Measurements from ENCODE around the gene WNT10A. TPM values are rescaled to one million over a fixed set of nuclear protein-coding genes. Genes with fewer than 3 reads are reported as not detected.
"Not testable (repeated sequence)": the region's sequence is repeated elsewhere in the genome, so short reads cannot be mapped to it uniquely, and the experiment has no call there.

WNT10A gene
- total RNA-seq, 1 donor from 2014 or later, result not detected

DNA sequence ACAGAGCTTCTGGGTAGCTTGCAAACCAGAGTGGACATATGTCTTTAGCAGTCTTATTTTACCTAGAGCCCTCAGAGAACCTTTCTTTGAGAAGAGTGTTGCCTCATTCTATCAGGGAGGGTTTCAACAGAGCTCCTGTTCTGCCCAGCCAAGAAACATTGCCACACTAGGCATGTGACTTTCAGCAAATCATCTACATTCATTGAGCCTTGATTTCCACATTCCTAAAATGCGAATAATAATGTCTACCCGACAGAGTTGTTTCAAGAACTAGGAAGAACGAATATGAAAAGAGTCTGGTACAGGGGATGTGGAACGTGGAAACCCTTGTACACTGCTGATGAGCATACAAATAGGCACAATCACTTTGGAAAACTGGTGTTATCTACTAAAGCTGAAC lies 41.2 kb upstream of the WNT10A start:
- peaks cover 9% of the 10 kb centered on the region for H3K27me3 Mint-ChIP-seq (ENCODE audit: insufficient read depth, low read depth)
- H3K27ac Mint-ChIP-seq, result no peak overlapping the region
- Histone ChIP-seq H3K36me3 (no peaks in the 10 kb centered on the region), H2AFZ (replicated peaks) (no peak overlapping the region), H3K4me2 (no peak overlapping the region), H3K4me1 (no peaks in the 10 kb centered on the region), H3K27ac (no peak overlapping the region), H3K9ac (no peak overlapping the region), H3K9me3 (ENCODE audit: low read depth) (no peaks in the 10 kb centered on the region), H4K20me1 (ENCODE audit: low read depth) (no peaks in the 10 kb centered on the region), H3K4me3 (no peak overlapping the region), H3K79me2 (ENCODE audit: low read depth) (no peaks in the 10 kb centered on the region), H3K27me3 (peaks cover 27% of the 10 kb centered on the region), H3F3A (ENCODE audit: low read depth) (no peaks in the 10 kb centered on the region)
- no peaks in the 10 kb centered on the region for H3K4me1 Mint-ChIP-seq
- no peak for DNase-seq (ENCODE audit: low spot score)
- no peaks in the 10 kb centered on the region for H3K36me3 Mint-ChIP-seq
- no peak overlapping the region for H3K4me3 Mint-ChIP-seq
- no peak for TF ChIP-seq EZH2 (IDR thresholded peaks at IDR 0.05)
- peaks cover 6% of the 10 kb centered on the region for H3K9me3 Mint-ChIP-seq

DNA sequence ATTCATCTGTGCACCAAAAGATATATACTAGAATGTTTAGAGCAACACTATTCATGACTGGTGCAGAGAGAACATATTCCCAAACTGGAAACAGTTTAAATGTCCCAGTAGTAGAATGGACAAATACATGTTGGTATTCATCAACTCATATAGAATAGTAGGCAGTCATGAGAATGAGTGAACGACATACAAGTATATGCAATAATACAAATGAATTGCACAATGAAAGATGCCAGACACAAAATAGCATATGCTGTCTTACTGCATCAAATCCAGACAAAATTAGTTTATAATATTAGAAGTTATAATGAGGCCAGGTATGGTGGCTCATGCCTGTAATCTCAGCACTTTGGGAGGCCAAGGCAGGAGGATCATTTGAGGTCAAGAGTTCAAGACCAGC lies 40.8 kb upstream of the WNT10A start:
- no peaks in the 10 kb centered on the region for H3K4me1 ChIP-seq
- H3K36me3 Mint-ChIP-seq, result no peaks in the 10 kb centered on the region
- no peaks in the 10 kb centered on the region for H3F3A ChIP-seq (ENCODE audit: low read depth)
- DNase-seq (ENCODE audit: low spot score), result no peak
- no peak overlapping the region for H3K27ac ChIP-seq
- peaks cover 9% of the 10 kb centered on the region for H3K27me3 Mint-ChIP-seq (ENCODE audit: insufficient read depth, low read depth)
- no peaks in the 10 kb centered on the region for H4K20me1 ChIP-seq (ENCODE audit: low read depth)
- no peaks in the 10 kb centered on the region for H3K9me3 ChIP-seq (ENCODE audit: low read depth)
- TF ChIP-seq, protein P1, sequence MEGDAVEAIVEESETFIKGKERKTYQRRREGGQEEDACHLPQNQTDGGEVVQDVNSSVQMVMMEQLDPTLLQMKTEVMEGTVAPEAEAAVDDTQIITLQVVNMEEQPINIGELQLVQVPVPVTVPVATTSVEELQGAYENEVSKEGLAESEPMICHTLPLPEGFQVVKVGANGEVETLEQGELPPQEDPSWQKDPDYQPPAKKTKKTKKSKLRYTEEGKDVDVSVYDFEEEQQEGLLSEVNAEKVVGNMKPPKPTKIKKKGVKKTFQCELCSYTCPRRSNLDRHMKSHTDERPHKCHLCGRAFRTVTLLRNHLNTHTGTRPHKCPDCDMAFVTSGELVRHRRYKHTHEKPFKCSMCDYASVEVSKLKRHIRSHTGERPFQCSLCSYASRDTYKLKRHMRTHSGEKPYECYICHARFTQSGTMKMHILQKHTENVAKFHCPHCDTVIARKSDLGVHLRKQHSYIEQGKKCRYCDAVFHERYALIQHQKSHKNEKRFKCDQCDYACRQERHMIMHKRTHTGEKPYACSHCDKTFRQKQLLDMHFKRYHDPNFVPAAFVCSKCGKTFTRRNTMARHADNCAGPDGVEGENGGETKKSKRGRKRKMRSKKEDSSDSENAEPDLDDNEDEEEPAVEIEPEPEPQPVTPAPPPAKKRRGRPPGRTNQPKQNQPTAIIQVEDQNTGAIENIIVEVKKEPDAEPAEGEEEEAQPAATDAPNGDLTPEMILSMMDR (IDR thresholded peaks at IDR 0.05), result no peak
- no peak for TF ChIP-seq EZH2phosphoT487 (IDR thresholded peaks at IDR 0.05)
- no peak for TF ChIP-seq EZH2 (IDR thresholded peaks at IDR 0.05)
- no peak overlapping the region for H2AFZ ChIP-seq (replicated peaks)
- no peaks in the 10 kb centered on the region for H3K4me1 Mint-ChIP-seq
- H3K27me3 ChIP-seq, result peaks cover 23% of the 10 kb centered on the region
- no peaks in the 10 kb centered on the region for H3K79me2 ChIP-seq (ENCODE audit: low read depth)
- H3K4me3 Mint-ChIP-seq, result no peak overlapping the region
- no peak overlapping the region for H3K4me2 ChIP-seq
- H3K4me3 ChIP-seq, result no peak overlapping the region
- no peak overlapping the region for H3K9ac ChIP-seq
- peaks cover 9% of the 10 kb centered on the region for H3K9me3 Mint-ChIP-seq
- no peak overlapping the region for H3K27ac Mint-ChIP-seq
- H3K36me3 ChIP-seq, result no peaks in the 10 kb centered on the region

DNA sequence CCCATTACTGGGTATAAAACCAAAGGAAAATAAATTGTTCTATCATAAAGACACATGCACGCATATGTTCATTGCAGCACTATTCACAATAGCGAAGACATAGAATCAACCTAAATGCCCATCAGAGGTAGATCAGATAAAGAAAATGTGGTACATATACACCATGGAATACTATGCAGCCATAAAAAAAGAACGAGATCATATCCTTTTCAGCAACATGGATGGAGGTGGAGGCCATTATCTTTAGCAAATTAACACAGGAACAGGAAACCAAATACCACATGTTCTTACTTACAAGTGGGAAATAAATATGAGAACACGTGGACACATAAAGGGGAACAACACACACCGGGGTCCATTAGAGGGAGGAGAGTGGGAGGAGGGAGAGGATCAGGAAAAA lies 36.3 kb upstream of the WNT10A start:
- H3K4me1 Mint-ChIP-seq; H3K27ac ChIP-seq; H3K36me3 Mint-ChIP-seq; H3K4me3 Mint-ChIP-seq; H4K20me1 ChIP-seq (ENCODE audit: low read depth); DNase-seq (ENCODE audit: low spot score); H3K4me1 ChIP-seq; H3K36me3 ChIP-seq; H3K27me3 ChIP-seq; H3K9me3 ChIP-seq (ENCODE audit: low read depth); H3K27ac Mint-ChIP-seq; H3K4me3 ChIP-seq; H3F3A ChIP-seq (ENCODE audit: low read depth); H3K79me2 ChIP-seq (ENCODE audit: low read depth); H2AFZ ChIP-seq (replicated peaks); H3K9ac ChIP-seq; H3K4me2 ChIP-seq: not testable (repeated sequence)
- Mint-ChIP-seq H3K27me3 (ENCODE audit: insufficient read depth, low read depth) (peaks cover 12% of the 10 kb centered on the region), H3K9me3 (peaks cover 18% of the 10 kb centered on the region)

DNA sequence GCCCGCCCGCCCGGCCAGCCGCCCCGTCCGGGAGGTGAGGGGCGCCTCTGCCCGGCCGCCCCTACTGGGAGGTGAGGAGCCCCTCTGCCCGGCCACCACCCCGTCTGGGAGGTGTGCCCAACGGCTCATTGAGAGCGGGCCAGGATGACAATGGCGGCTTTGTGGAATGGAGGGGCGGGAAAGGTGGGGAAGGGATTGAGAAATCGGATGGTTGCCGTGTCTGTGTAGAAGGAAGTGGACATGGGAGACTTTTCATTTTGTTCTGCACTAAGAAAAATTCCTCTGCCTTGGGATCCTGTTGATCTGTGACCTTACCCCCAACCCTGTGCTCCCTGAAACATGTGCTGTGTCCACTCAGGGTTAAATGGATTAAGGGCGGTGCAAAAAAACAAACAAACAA lies 33.7 kb upstream of the WNT10A start:
- not testable (repeated sequence) for H3K36me3 ChIP-seq; H3K27ac Mint-ChIP-seq; H3K9me3 ChIP-seq (ENCODE audit: low read depth); H3F3A ChIP-seq (ENCODE audit: low read depth); H3K9ac ChIP-seq; DNase-seq (ENCODE audit: low spot score); H3K27ac ChIP-seq; H4K20me1 ChIP-seq (ENCODE audit: low read depth); H3K36me3 Mint-ChIP-seq; H2AFZ ChIP-seq (replicated peaks); H3K4me1 Mint-ChIP-seq; H3K4me1 ChIP-seq; H3K79me2 ChIP-seq (ENCODE audit: low read depth); H3K4me3 ChIP-seq; H3K4me2 ChIP-seq
- H3K27me3 ChIP-seq, result peaks cover 15% of the 10 kb centered on the region
- Mint-ChIP-seq H3K9me3 (peaks cover 18% of the 10 kb centered on the region), H3K27me3 (ENCODE audit: insufficient read depth, low read depth) (peaks cover 17% of the 10 kb centered on the region), H3K4me3 (peak overlapping the region; percentile 33)

DNA sequence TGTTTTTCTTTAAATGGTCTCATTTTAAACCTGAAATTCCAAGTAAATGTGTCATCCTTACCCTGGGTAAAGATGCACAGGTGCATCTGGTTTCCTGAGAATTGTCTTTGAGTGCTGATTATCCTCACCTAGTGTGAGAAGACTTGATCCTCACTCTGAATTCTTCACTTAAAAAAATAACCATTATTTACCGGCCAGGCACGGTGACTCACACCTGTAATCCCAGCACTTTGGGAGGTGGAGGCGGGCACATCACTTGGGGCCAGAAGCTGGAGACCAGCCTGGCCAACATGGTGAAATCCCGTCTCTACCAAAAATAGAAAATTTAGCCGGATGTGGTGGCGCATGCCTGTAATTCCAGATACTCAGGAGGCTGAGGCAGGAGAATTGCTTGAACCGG lies 30.9 kb upstream of the WNT10A start:
- no peak for TF ChIP-seq EZH2 (IDR thresholded peaks at IDR 0.05)
- no peak for TF ChIP-seq EZH2phosphoT487 (IDR thresholded peaks at IDR 0.05)
- TF ChIP-seq, protein P1 (IDR thresholded peaks at IDR 0.05), result no peak
- H3K4me1 Mint-ChIP-seq, result no peaks in the 10 kb centered on the region
- Histone ChIP-seq H3F3A (ENCODE audit: low read depth) (peaks cover 14% of the 10 kb centered on the region), H4K20me1 (ENCODE audit: low read depth) (no peaks in the 10 kb centered on the region), H3K79me2 (ENCODE audit: low read depth) (no peaks in the 10 kb centered on the region), H3K36me3 (no peaks in the 10 kb centered on the region), H3K9me3 (ENCODE audit: low read depth) (no peaks in the 10 kb centered on the region), H3K4me1 (peaks cover 8% of the 10 kb centered on the region), H3K27me3 (peaks cover 43% of the 10 kb centered on the region), H3K4me3 (no peak overlapping the region), H3K4me2 (no peak overlapping the region), H2AFZ (replicated peaks) (no peak overlapping the region), H3K9ac (no peak overlapping the region), H3K27ac (no peak overlapping the region)
- H3K27me3 Mint-ChIP-seq (ENCODE audit: insufficient read depth, low read depth), result peaks cover 34% of the 10 kb centered on the region
- peaks cover 3% of the 10 kb centered on the region for H3K36me3 Mint-ChIP-seq
- no peak overlapping the region for H3K4me3 Mint-ChIP-seq
- peaks cover 13% of the 10 kb centered on the region for H3K9me3 Mint-ChIP-seq
- H3K27ac Mint-ChIP-seq, result no peak overlapping the region
- DNase-seq (ENCODE audit: low spot score), result no peak
